ENCODE data around the gene SLC44A4.
"Not testable (repeated sequence)": the region's sequence is repeated elsewhere in the genome, so short reads cannot be mapped to it uniquely, and the experiment has no call there.

SLC44A4 gene

GRCh38 chr6:31878726-31879125 lies at the start of gene SLC44A4:
Gene SLC44A4 (minus strand): TSS chr6:31878997. CDS start chr6:31878980, 17 bp downstream.
- no peak for DNase-seq (ENCODE audit: low read depth in 2 of 2)

GRCh38 chr6:31928672-31928939 lies 49.8 kb upstream of the SLC44A4 start:
- no peak for DNase-seq (ENCODE audit: low read depth in 2 of 2)

GRCh38 chr6:31927863-31928671 lies 49.3 kb upstream of the SLC44A4 start:
- no peak for DNase-seq (ENCODE audit: low read depth in 2 of 2)

GRCh38 chr6:31927242-31927862 lies 48.6 kb upstream of the SLC44A4 start, which contains the start of gene C2:
Gene C2 (plus strand): TSS chr6:31927717. CDS start chr6:31927753, 36 bp downstream.
- no peak for DNase-seq (ENCODE audit: low read depth in 2 of 2)

GRCh38 chr6:31922942-31923341 lies 44.1 kb upstream of the SLC44A4 start:
- no peak for DNase-seq (ENCODE audit: low read depth in 2 of 2)

GRCh38 chr6:31920811-31921210 lies 42.0 kb upstream of the SLC44A4 start:
- no peak for DNase-seq (ENCODE audit: low read depth in 2 of 2)

GRCh38 chr6:31919624-31920303 lies 41.0 kb upstream of the SLC44A4 start:
- no peak for DNase-seq (ENCODE audit: low read depth in 2 of 2)

GRCh38 chr6:31918069-31918720 lies 39.4 kb upstream of the SLC44A4 start:
- DNase-seq (ENCODE audit: low read depth in 2 of 2), result no peak

- no peak for DNase-seq (ENCODE audit: low read depth in 2 of 2)
Measured at GRCh38 chr6:31915756-31916155, 37.0 kb upstream of the SLC44A4 start.

GRCh38 chr6:31915351-31915750 lies 36.6 kb upstream of the SLC44A4 start:
- DNase-seq (ENCODE audit: low read depth in 2 of 2), result no peak

- no peak for DNase-seq (ENCODE audit: low read depth in 2 of 2)
Measured at GRCh38 chr6:31911826-31912585, 33.2 kb upstream of the SLC44A4 start.

GRCh38 chr6:31909298-31909697 lies 30.5 kb upstream of the SLC44A4 start:
- not testable (repeated sequence) for DNase-seq (ENCODE audit: low read depth in 2 of 2)

GRCh38 chr6:31908791-31909190 lies 30.0 kb upstream of the SLC44A4 start:
- DNase-seq (ENCODE audit: low read depth in 2 of 2), result no peak

GRCh38 chr6:31908255-31908654 lies 29.5 kb upstream of the SLC44A4 start:
- not testable (repeated sequence) for DNase-seq (ENCODE audit: low read depth in 2 of 2)

GRCh38 chr6:31907158-31907813 lies 28.5 kb upstream of the SLC44A4 start:
- DNase-seq (ENCODE audit: low read depth in 2 of 2), result no peak

- DNase-seq (ENCODE audit: low read depth in 2 of 2), result not testable (repeated sequence)
Measured at GRCh38 chr6:31906727-31907126, 27.9 kb upstream of the SLC44A4 start.

GRCh38 chr6:31906122-31906521 lies 27.3 kb upstream of the SLC44A4 start:
- no peak for DNase-seq (ENCODE audit: low read depth in 2 of 2)

GRCh38 chr6:31905041-31905440 lies 26.2 kb upstream of the SLC44A4 start:
- no peak for DNase-seq (ENCODE audit: low read depth in 2 of 2)

GRCh38 chr6:31903957-31904356 lies 25.2 kb upstream of the SLC44A4 start:
- DNase-seq (ENCODE audit: low read depth in 2 of 2), result no peak

GRCh38 chr6:31901953-31902643 lies 23.3 kb upstream of the SLC44A4 start, which contains the start of gene ZBTB12:
Gene ZBTB12 (minus strand): TSS chr6:31902086. CDS start chr6:31901305, 781 bp downstream.
- peak; percentile 58 to 77 for DNase-seq (ENCODE audit: low read depth in 2 of 2)
